Measurements from ENCODE around the gene RPL18.

Gene RPL18

DNA sequence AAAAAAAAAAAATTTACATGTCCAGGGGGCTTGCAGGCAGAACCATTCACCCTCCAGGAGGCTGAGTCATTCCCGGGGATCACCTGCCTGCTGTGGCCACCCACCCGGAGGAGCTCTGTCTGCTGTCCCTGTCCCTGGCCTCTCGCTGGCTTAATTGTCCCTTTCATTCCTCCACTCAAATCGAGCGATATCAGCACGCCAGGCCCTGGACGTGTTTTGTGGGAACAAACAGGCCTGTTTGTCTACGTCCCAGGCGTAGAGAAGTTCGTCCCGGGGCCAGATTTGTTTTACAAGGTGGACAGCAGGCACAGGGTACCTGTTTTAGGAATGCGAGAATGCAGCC, 45.8 kb downstream of the RPL18 start:
- DNase-seq: no peak

DNA sequence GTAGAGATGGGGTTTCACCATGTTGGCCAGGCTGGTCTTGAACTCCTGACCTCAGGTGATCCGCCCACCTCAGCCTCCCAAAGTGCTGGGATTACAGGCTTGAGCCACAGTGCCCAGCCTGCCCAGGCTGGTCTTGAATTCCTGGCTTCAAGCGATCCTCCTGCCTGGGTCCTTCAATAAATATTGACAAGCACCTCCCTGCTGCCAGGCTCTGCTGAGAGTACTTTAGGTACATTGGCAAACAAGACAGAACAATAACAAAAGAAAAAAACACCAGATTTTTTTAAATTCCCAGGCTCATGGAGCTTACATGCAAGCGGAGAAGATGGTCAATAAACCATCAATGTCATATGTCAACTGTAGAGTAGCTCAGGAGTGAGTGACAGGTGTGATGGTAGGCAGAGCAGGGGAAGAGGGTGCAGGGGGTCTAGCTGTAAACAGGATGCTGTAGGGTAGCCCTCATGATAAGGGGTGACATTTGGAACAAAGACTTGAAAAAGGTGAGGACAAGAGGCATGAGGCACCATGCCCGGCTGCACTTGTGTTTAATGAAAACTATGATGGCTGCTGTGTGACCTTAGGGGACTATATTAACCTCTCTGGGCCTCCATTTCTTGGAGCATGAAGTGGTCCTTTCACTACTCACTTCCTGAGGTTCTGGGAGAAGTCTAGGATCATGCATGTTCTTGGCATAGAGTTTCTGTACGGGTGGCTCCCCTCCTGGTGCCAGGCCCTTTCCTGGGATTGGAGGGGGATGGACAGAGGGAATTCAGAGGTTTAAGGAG, 47.4 kb downstream of the RPL18 start:
- DNase-seq: no peak

DNA sequence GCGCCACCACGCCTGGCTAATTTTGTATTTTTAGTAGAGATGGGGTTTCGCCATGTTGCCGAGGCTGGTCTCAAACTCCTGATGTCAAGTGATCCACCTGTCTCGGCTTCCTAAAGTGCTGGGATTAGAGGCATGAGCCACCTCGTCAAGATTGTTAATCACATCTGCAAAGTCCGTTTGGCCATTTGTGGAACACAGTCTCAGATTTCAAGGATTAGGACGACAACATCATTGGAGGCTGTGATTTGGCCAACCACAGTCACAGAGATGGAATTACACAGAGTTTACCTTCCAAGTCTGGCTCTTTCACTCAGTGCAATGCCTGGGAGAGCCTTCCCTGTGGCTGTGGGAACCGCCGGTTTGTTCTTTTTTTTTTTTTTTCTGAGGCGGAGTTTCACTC, 49.2 kb downstream of the RPL18 start:
- no peak for DNase-seq

DNA sequence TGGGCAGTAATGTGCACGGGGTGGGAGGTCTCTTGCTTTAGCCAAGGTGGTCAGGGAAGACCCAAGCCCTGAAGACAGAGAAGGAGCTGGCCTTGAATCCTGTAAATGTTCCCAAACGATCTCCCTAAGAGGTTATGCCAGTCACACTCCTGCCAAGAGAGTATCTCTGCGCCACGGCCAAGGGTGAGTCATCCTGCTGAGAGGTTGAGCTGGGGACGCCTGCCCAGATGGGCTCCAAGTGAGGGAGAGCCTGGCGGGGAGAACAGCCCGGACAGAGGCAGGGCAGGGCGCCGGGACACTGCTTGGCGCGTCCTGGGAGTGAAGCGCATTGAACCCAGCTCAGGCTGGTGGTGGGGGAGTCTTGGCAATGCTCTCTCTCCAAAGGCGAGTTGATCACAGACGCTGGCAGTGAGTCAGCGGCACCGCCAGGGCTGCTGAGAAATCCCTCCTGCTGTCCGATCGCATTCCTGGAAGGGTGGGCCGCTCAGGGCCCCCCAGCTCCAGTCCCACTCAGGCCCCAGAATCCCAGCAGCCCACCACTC, 50.6 kb downstream of the RPL18 start:
- DNase-seq: no peak
